Lower leg skin (tissue), 3 donors: Measurements from ENCODE around the gene BCL11A.

Experiments
- CTCF ChIP-seq, 3 donors: fragments of 450-650 bp; IDR thresholded peaks; one replicate each; pipeline ENCODE4 v1.5.1; 2016; ENCODE audit warnings: antibody characterized with exemption in 3 of 3, mild to moderate bottlenecking in 3 of 3, moderate library complexity in 2 of 3
- POLR2A ChIP-seq, 2 donors: fragments of 450-650 bp; IDR thresholded peaks; one replicate each; pipeline ENCODE4 v1.6.1; 2016 to 2017; ENCODE audit warnings: antibody characterized with exemption in 2 of 2, mild to moderate bottlenecking in 1 of 2, moderate library complexity in 1 of 2

- TF ChIP-seq CTCF (IDR thresholded peaks at IDR 0.05) (no peak), POLR2A (IDR thresholded peaks at IDR 0.05) (no peak)
Measured at GRCh38 chr2:60482222-60482621, 71.2 kb downstream of the BCL11A start.
